GM20431 (cell line): Measurements from ENCODE around the gene CCL18.
"Not testable (repeated sequence)": the region's sequence is repeated elsewhere in the genome, so short reads cannot be mapped to it uniquely, and the experiment has no call there.

Experiments used
- in situ Hi-C: fragments of 300-500 bp; cut with MseI, MboI; formaldehyde crosslinking; loops from one replicate; pipeline ENCODE4 v1.15.0; 2020; ENCODE audit warnings: low sequenced_read_pairs; ENCODE audit not compliant: unreplicated experiment

Gene CCL18

DNA sequence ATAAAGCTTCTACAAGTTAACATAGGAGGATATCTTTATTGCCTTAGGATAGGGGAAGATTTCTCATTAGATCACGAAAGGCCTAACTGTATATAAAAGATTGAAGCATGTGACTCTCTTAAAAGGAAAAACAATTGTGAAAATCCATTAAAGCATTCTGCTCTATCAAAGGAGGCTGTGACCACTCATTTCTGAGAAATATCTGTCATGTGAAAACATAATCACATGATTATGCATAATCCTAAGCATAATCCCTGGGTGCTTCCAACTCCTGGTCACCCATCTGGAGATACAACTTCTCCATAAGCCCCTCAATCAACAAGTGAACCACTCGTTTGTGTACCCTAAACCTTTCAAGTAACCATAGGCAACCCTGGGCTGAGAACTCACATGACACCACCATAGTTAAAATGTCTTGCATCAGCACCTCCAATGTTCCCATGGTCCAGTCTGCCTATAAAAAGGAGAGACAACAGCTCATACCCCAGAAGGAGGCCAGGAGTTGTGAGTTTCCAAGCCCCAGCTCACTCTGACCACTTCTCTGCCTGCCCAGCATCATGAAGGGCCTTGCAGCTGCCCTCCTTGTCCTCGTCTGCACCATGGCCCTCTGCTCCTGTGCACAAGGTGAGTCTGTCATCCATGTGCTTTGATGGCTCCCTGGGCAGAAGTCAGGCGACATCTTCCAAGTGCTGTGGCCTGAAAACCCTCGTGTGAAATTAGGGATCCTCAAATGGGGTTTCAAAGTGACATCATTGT lies at the start of gene CCL18:
Gene CCL18 (plus strand): TSS at position 487 of the 756 bp plus-strand sequence. CDS start 71 bp downstream, at position 558.
- in situ Hi-C loops, result no loop called here

DNA sequence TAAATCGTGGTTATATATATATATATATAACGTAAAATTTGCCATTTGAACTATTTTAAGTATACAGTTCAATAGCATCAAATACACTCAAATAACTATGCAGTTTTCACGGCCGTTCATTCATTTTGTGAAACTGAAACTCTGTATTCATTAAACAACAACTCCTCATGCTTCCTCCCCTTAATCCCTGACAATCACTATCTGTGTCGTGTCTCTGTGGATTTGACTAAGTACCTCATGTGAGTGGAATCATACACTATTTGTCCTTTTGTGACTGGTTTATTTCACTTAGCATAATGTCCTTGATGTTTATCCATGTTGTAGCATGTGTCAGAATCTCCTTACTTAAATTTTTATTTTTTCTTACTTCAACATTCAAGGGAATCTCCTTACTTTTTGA lies 49.1 kb upstream of the CCL18 start:
- in situ Hi-C loops, result no loop called here

DNA sequence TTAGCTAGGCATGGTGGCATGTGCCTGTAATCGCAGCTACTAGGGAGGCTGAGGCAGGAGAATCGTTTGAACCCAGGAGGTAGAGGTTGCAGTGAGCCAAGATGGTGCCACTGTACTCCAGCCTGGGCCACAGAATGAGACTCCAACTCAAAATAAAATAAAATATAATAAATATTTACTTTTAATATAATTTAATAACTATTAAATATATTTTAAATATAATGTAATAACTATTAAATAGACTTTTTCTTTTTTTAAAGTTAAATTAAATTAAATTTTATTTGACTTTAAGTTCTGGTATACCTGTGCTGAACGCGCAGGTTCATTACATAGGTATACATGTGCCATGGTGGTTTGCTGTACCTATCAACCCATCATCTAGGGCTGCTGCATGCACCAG lies 48.2 kb upstream of the CCL18 start:
- in situ Hi-C loops, result not testable (repeated sequence)

- in situ Hi-C loops, result no loop called here
Measured at GRCh38 chr17:36016555-36016954, 47.5 kb upstream of the CCL18 start.

- in situ Hi-C loops, result no loop called here
Measured at GRCh38 chr17:36017799-36018198, 46.3 kb upstream of the CCL18 start, which contains the start of gene CCL23. TSS of gene CCL23 (minus strand) at chr17:36017972. CDS start at chr17:36017897, 75 bp downstream.

DNA sequence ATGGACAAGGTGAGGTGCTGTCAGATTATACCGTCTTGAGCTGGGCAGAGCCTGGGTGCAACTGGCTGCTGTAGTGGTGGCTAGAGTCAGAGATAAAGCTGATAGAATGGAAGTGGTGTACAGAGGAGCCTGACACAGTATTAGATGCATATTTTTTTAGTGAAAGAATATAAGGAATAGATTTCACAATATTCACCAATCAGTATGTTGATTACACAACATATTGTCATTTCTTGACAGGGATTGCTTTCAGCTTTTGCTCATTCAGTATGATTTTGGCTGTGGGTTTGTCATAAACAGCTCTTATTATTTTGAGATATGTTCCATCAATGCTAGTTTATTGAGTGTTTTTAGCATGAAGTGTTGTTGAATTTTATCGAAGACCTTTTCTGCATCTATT lies 44.6 kb upstream of the CCL18 start:
- in situ Hi-C loops, result no loop called here

GRCh38 chr17:36024106-36024869 lies 39.8 kb upstream of the CCL18 start:
- in situ Hi-C loops, result no loop called here

DNA sequence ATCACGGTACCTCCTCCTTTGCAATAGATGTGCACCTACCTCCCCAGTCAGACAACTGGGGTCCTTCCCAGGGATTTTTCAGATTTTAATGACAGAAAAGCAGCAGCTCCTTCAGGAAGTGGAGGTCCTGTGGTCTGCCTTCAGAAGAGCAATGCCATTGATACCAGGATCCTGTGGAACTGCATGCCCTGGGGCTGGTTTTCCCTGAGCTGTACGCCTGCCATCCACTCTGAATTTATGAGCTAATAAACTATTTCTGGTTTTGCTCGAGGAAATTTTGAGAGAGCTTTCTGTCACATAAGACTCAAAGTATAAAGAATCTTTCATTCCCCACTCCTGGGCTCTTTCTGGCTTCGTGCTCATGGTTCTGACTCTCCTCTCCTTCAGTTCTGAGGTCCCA lies 36.3 kb upstream of the CCL18 start:
- in situ Hi-C loops, result no loop called here

DNA sequence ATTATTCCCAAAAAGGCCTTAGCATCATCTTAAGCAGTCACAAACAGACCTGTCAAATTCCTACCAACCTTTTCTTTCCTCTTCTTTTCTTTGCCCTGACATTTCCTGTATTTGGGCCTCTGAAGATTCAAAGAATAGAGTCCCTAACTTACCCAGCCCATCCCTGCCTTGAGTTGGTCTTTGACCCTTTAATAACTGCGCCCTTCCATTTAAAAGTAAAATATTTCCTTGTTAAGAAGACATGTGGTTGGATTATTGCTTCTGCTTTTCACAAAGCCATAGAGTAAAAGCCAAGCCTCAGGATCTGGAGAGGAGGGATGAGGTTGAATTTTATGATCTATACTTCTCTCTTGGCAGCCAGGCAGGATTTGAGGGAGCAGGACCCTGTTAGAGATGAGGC lies 33.1 kb upstream of the CCL18 start:
- in situ Hi-C loops, result no loop called here

DNA sequence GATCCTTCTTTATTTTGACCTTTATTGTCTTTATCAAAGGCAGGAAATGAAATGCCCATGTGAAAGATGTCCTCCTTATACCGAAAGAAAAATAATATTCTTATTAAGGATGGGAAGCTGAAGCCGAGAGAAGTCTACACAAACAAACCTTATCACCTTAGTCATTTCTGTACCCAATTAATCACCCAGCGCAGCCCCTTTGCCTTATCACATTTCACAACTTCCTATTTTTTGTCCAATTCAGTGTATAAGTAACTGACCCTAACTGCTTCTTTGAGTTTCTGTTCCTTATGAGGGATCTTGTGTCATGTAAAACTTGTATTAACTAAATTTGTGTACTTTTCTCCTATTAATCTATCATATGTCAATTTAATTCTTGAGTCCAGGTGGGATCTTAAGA lies 29.9 kb upstream of the CCL18 start:
- in situ Hi-C loops, result no loop called here

- in situ Hi-C loops, result no loop called here
Measured at GRCh38 chr17:36036235-36036634, 27.8 kb upstream of the CCL18 start.

DNA sequence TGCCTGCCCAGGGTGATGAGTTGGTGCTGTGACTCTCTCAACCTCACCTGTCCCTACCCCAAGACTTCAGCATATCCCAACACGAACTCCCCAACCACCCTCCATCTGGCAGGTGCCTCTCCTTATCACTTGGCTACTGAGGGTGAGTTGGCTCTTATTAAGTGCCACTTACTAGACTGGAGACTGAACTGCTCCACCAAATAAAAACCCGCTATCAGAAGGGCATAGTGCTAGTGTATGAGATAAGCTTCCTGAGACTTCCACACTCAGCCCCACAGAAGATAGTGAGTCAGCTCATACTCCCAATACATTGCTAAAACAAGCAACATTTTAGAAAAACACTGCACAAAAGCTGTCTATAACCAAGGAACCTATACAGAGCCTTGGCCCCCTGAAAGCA lies 16.0 kb upstream of the CCL18 start:
- in situ Hi-C loops, result no loop called here

DNA sequence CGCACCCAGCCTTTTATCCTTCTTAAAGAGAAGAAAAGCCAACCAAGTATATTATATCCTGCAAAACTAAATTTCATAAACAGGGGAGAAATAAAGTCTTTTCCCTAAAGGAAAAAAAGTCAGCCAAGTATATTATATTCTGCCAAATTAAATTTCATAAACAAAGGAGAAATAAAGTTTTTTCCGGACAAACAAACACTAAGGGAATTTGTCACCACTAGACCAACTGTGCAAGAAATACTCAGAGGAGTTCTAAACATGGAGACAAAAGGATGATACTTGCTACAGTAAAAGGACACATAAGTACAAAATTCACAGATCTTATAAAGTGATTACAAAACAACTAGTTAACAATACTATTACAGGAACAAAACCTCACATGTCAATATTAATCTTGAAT lies 14.4 kb upstream of the CCL18 start:
- in situ Hi-C loops, result no loop called here

GRCh38 chr17:36055171-36055570 lies 8.9 kb upstream of the CCL18 start:
- in situ Hi-C loops, result no loop called here

- in situ Hi-C loops, result no loop called here
Measured at GRCh38 chr17:36055921-36056520, 8.1 kb upstream of the CCL18 start.

- in situ Hi-C loops, result no loop called here
Measured at GRCh38 chr17:36057911-36058310, 6.2 kb upstream of the CCL18 start.

- in situ Hi-C loops, result no loop called here
Measured at GRCh38 chr17:36059406-36059805, 4.7 kb upstream of the CCL18 start.

DNA sequence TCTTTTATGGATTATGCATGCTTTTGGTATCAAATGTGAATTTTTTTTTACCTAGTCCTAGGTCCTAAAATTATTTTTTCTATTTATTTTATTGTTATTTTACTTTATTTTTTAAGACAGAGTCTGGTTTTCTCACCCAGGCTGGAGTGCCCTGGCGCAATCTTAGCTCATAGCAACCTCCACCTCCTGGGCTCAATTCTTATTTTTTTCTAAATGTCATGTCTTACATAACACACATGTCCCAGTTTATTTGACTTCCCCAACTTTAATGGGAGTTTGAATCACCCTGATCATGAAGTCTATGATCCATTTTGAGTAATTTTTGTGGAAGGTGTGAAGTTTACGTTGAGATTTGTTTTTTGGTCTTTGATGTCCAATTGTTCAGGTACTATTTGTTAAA lies 3.3 kb upstream of the CCL18 start:
- in situ Hi-C loops, result no loop called here

- in situ Hi-C loops, result no loop called here
Measured at GRCh38 chr17:36066365-36066985, 2.4 kb downstream of the CCL18 start.

GRCh38 chr17:36068524-36068923 lies 4.5 kb downstream of the CCL18 start:
- in situ Hi-C loops, result no loop called here

- in situ Hi-C loops, result no loop called here
Measured at GRCh38 chr17:36069136-36069535, 5.1 kb downstream of the CCL18 start.
